ENCODE results near the gene CORO2B. TPM values are rescaled to one million over a fixed set of nuclear protein-coding genes. Genes with fewer than 3 reads are reported as not detected.
"Not testable (repeated sequence)": the region's sequence is repeated elsewhere in the genome, so short reads cannot be mapped to it uniquely, and the experiment has no call there.

Gene CORO2B
- total RNA-seq, 1 experiment from 2014 or later: not detected

DNA sequence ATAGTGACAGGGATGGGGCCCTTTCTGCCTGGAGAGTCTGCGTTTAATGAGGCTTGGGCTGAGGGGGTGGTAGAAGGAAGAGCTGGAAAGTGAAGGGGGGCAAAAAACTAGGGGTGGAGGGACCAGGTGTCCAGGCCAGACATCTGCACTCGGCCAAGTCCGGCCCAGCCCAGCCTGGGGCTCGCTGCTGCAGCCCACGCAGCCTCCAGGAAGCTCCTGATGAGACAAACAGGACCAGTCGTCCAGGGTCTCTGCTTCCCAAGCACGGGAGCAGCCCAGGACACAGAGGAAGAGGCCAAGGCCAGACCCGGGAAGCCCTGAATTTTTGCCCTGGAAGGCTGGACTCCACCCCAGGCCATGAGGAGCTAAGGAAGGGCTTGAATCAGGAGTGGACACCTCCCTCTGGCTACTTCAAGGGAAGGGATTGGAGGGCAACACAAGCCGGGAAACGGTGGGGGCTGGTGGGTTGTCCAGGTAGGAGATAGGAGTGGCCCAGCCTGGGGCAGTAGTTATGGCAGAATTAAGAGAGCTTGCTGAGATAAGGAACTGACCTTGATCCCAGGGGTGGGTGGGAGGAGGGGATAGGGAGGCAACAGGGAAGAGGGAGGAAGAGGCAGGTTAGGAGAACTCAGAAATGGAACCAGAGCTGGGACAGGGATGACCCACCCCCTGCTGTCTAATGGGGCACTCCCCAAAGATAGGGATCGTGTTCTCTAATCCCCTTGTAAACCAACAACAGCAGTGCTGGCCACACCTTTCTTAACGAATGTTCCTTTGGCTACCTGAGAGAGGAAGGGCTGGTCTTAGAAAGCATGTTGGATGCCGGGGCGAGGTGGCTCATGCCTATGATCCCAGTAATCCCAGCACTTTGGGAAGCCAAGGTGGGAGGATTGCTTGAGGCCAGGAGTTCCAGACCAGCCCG lies 152.4 kb downstream of the CORO2B start:
- in situ Hi-C loops (cut with HindIII; ENCODE audit: low sequenced_read_pairs): no loop called here

GRCh38 chr15:68732451-68732850 lies 153.7 kb downstream of the CORO2B start:
- in situ Hi-C loops (cut with HindIII; ENCODE audit: low sequenced_read_pairs): no loop called here

More for the DNA sequence above, 152.4 kb downstream of the CORO2B start:
- no peak for DNase-seq (ENCODE audit: low spot score)

GRCh38 chr15:68733666-68734065 lies 154.9 kb downstream of the CORO2B start:
- DNase-seq (ENCODE audit: low spot score): peak; percentile 28
- in situ Hi-C loops (cut with HindIII; ENCODE audit: low sequenced_read_pairs): no loop called here

More at GRCh38 chr15:68732451-68732850, 153.7 kb downstream of the CORO2B start:
- peak; percentile 53 for DNase-seq (ENCODE audit: low spot score)

- no peak for DNase-seq (ENCODE audit: low spot score)
- in situ Hi-C loops (cut with HindIII; ENCODE audit: low sequenced_read_pairs): no loop called here
Observed at GRCh38 chr15:68734352-68734751, 155.6 kb downstream of the CORO2B start.

DNA sequence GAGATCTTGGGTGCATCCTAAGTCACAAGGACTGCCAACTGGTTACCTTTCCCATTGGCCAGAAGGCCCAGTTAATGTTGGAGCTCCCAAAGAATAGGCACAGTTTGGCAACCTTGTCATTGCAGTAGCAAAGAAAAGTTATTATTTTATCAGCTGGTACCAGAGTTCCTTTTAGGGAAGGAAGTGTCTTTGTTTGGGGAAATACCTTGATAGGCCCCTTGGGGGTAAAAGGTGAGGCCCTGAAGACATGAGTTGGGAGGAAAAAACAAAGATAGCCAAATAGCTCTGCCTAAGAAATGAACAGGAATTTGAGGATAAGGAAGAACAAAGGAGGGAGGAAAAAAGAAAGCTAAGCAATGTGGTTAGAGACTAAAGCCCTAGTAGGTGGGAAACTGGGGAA lies 156.1 kb downstream of the CORO2B start:
- no peak for DNase-seq (ENCODE audit: low spot score)
- in situ Hi-C loops (cut with HindIII; ENCODE audit: low sequenced_read_pairs): no loop called here

- no peak for DNase-seq (ENCODE audit: low spot score)
- in situ Hi-C loops (cut with HindIII; ENCODE audit: low sequenced_read_pairs): no loop called here
Observed at GRCh38 chr15:68735610-68736009, 156.8 kb downstream of the CORO2B start.

GRCh38 chr15:68739390-68740080 lies 160.7 kb downstream of the CORO2B start:
- DNase-seq (ENCODE audit: low spot score): no peak
- in situ Hi-C loops (cut with HindIII; ENCODE audit: low sequenced_read_pairs): no loop called here

GRCh38 chr15:68743256-68743655 lies 164.5 kb downstream of the CORO2B start:
- DNase-seq (ENCODE audit: low spot score): no peak
- in situ Hi-C loops (cut with HindIII; ENCODE audit: low sequenced_read_pairs): no loop called here

GRCh38 chr15:68749365-68749764 lies 170.6 kb downstream of the CORO2B start:
- in situ Hi-C loops (cut with HindIII; ENCODE audit: low sequenced_read_pairs): no loop called here

GRCh38 chr15:68749793-68750192 lies 171.0 kb downstream of the CORO2B start:
- in situ Hi-C loops (cut with HindIII; ENCODE audit: low sequenced_read_pairs): no loop called here
- DNase-seq (ENCODE audit: low spot score): no peak

More at GRCh38 chr15:68749365-68749764, 170.6 kb downstream of the CORO2B start:
- no peak for DNase-seq (ENCODE audit: low spot score)

DNA sequence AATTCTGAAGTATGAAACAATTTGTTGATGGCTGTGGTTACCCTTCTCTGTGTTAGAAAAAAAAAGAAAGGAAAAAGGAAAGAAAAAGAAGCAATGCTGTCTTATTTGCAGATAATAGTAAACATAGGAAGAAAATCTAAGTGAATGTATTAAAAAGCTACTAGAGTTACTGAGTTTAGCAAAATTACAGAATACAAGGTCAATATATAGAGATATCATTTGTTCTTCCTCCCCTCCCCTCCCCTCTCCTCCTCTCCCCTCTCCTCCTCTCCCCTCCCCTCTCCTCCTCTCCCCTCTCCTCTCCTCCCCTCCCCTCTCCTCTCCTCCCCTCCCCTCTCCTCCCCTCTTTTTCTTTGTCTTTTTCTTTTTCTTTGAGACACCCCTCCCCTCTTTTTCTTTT lies 172.8 kb downstream of the CORO2B start:
- no peak for DNase-seq (ENCODE audit: low spot score)
- in situ Hi-C loops (cut with HindIII; ENCODE audit: low sequenced_read_pairs): no loop called here

- DNase-seq (ENCODE audit: low spot score): no peak
- in situ Hi-C loops (cut with HindIII; ENCODE audit: low sequenced_read_pairs): no loop called here
Observed at GRCh38 chr15:68755731-68756130, 176.9 kb downstream of the CORO2B start.

DNA sequence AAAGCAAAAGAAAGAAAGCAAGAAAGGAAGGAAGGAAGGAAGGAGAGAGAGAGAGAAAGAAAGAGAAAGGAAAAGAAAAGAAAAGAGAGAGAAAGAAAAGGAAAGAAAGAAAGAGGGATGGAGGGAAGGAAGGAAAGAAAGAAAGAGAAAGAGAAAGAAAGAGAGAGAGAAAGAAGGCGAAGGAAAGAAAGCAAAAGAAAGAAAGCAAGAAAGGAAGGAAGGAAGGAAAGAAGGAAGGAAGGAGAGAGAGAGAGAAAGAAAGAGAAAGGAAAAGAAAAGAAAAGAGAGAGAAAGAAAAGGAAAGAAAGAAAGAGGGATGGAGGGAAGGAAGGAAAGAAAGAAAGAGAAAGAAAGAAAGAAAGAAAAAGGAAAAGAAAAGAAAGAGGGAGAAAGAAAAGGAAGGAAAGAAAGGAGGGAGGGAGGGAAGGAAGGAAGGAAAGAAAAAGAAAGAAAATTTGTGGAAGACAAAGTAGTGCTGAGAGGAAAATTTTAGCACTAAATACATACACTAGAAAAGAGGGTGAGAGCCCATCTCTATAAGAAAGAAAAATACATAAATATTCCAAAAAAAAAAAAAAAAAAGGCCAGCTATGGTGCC lies 181.3 kb downstream of the CORO2B start:
- in situ Hi-C loops (cut with HindIII; ENCODE audit: low sequenced_read_pairs); DNase-seq (ENCODE audit: low spot score): not testable (repeated sequence)

DNA sequence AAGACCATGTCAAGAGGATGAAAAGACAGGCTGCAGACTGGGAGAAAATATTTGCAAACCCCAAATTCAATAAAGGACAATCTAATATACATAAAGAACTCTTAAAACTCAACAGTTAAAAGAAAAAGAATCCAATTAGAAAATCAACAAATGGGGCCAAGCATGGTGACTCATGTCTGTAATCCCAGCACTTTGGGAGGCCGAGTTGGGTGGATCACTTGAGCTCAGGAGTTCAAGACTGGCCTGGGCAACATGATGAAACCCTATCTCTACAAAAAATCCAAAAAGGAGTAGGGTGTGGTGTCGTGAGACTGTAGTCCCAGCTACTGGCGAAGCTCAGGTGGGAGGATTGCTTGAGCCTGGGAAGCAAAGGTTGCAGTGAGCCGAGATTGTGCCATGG lies 184.3 kb downstream of the CORO2B start:
- in situ Hi-C loops (cut with HindIII; ENCODE audit: low sequenced_read_pairs): no loop called here
- no peak for DNase-seq (ENCODE audit: low spot score)

DNA sequence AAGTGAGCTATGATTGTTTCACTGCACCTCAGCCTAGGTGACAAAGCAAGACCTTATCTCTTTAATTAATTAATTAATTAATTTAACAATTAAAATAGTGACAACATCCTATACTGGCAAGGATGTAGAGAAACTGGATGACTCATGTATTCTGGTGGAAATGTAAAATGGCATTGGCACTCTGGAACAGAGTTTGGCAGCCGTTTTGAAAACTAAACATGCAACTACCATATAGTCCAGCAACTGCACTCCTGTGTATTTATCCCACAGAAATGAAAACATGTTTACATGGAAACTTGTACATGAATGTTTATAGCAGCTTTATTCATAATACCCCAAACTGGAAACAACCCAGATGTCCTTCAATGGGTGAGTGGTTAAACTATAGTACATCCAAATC lies 185.3 kb downstream of the CORO2B start:
- in situ Hi-C loops (cut with HindIII; ENCODE audit: low sequenced_read_pairs): no loop called here
- no peak for DNase-seq (ENCODE audit: low spot score)

DNA sequence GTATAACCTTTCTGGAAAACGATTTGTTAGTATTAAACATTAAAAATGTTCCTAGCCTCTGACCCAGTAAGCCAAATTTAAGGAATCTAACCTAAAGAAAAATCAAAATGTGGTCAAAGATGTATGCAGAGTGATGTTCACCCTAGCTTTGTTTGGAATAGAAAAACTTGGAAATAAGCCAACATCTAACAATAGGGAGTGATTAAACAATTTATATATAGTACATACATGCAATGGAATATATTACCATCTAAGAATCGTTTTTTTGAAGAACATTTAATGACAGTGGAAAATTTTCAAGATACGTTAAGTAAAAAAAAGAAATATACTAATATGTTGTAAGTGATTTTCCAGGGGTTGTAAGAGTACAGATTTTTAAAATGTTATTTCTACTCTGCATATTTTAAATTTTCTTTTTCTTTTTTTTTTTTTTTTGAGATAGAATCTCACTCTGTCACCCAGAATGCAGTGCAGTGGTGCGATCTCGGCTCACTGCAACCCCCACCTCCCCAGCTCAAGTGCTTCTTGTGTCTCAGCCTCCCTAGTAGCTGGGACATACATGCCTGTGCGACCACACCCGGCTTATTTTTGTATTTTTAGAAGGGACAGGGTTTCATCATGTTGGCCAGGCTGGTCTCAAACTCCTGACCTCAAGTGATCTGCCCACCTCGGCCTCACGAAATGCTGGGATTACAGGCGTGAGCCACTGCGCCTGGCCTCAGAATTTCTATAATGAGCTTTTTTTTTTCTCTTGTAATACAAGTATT lies 187.0 kb downstream of the CORO2B start:
- in situ Hi-C loops (cut with HindIII; ENCODE audit: low sequenced_read_pairs): no loop called here
- no peak for DNase-seq (ENCODE audit: low spot score)

DNA sequence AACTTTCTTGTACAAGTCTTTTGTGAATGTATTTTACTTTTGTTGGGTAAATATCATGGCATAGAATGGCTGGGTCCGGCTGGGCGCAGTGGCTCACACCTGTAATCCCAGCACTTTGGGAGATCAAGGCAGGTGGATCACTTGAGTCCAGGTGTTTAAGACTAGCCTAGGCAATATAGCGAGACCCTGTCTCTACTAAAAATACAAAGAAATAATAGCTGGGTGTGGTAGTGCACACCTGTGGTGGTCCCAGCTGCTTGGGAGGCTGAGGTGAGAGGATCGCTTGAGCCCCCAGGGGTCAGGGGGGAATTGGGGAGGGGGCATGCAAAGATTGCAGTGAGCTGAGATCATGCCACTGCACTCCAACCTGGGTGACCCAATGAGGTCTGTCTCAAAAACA lies 189.0 kb downstream of the CORO2B start:
- in situ Hi-C loops (cut with HindIII; ENCODE audit: low sequenced_read_pairs): no loop called here
- DNase-seq (ENCODE audit: low spot score): no peak

GRCh38 chr15:68768321-68768720 lies 189.5 kb downstream of the CORO2B start:
- in situ Hi-C loops (cut with HindIII; ENCODE audit: low sequenced_read_pairs): no loop called here
- DNase-seq (ENCODE audit: low spot score): no peak

DNA sequence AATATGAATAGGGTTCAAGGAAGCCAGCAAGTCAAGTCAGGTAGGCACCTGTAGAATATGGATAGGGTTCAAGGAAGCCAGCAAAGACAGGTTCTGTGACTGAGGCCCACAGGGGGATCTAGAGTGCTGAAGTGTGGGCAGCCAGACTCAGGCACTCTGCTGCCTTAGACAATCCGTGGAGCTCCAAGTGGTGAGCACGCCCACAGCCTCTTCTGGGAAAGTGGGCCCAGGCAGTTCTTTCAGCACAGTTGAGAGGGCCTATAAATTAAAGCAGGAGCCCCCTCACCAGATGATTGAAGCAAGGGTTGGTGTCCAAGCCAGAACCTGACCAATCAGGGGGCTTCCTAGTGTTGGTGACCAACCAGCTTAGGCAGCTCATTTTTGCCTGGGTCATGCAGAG lies 190.9 kb downstream of the CORO2B start:
- no peak for DNase-seq (ENCODE audit: low spot score)
- in situ Hi-C loops (cut with HindIII; ENCODE audit: low sequenced_read_pairs): no loop called here
